Common myeloid progenitor, CD34-positive (primary cell): Measurements from ENCODE around the gene XIRP2.

Source experiments
- CTCF ChIA-PET: fragments of 350-600 bp; sonication (Branson Sonifier 250); formaldehyde crosslinking; loops from one replicate; lab custom pipeline; 2021; ENCODE audit warnings: antibody characterized with exemption; lab: Charles Lee
- POLR2A ChIA-PET: fragments of 350-600 bp; sonication (Branson Sonifier 250); formaldehyde crosslinking; loops from one replicate; lab custom pipeline; 2021; ENCODE audit warnings: antibody characterized with exemption; lab: Charles Lee
- DNase-seq, 3 donors: peaks; one replicate each; pipeline versions ENCODE4 v3.0.0 to v3.0.0-alpha.2; 2013
- H3K27ac ChIP-seq, 2 experiments: 1 replicate in 1 of 2; 2 replicates in 1 of 2; pipeline ENCODE4 v1.7.0; 2013; ENCODE audit warnings: inconsistent platforms in 2 of 2, low read length in 2 of 2, mild to moderate bottlenecking in 2 of 2, low read depth in 1 of 2, moderate library complexity in 1 of 2; ENCODE audit not compliant: severe bottlenecking in 2 of 2, insufficient read depth in 1 of 2, poor library complexity in 1 of 2
- H3K27me3 ChIP-seq, 5 experiments: replicated peaks in 2 of 5; 1 replicate in 3 of 5; 2 replicates in 2 of 5; pipeline versions ENCODE4 v1.6.1 to v1.7.0; 2013; ENCODE audit warnings: low read length in 4 of 5, mild to moderate bottlenecking in 2 of 5, moderate library complexity in 2 of 5, inconsistent platforms in 1 of 5; ENCODE audit not compliant: insufficient read depth in 5 of 5, control insufficient read depth in 4 of 5
- H3K36me3 ChIP-seq, 4 experiments: 1 replicate in 2 of 4; 2 replicates in 2 of 4; pipeline versions ENCODE4 v1.6.1 to v1.7.0; 2013; ENCODE audit warnings: low read length in 3 of 4, control low read depth in 1 of 4, mild to moderate bottlenecking in 1 of 4; ENCODE audit not compliant: control insufficient read depth in 4 of 4, insufficient read depth in 4 of 4
- H3K4me1 ChIP-seq, 4 experiments: 1 replicate in 3 of 4; 2 replicates in 1 of 4; pipeline versions ENCODE4 v1.6.1 to v1.7.1; 2013; ENCODE audit warnings: low read length in 3 of 4, mild to moderate bottlenecking in 3 of 4, control low read depth in 1 of 4, inconsistent platforms in 1 of 4, moderate library complexity in 1 of 4; ENCODE audit not compliant: control insufficient read depth in 4 of 4, insufficient read depth in 4 of 4; ENCODE audit errors: control extremely low read depth in 1 of 4
- H3K4me3 ChIP-seq, 7 experiments: 1 replicate in 4 of 7; 2 replicates in 3 of 7; pipeline versions ENCODE4 v1.5.1 to v1.7.0; 2013; ENCODE audit warnings: mild to moderate bottlenecking in 7 of 7, low read length in 6 of 7, moderate library complexity in 6 of 7, inconsistent platforms in 2 of 7, low read depth in 2 of 7, control low read depth in 1 of 7; ENCODE audit not compliant: insufficient read depth in 4 of 7, control insufficient read depth in 1 of 7; ENCODE audit errors: extremely low read depth in 1 of 7
- H3K9me3 ChIP-seq, 5 experiments: 1 replicate in 4 of 5; 2 replicates in 1 of 5; pipeline versions ENCODE4 v1.6.1 to v1.7.1; 2013; ENCODE audit warnings: low read length in 4 of 5, mild to moderate bottlenecking in 2 of 5, inconsistent platforms in 1 of 5, low read depth in 1 of 5, moderate library complexity in 1 of 5; ENCODE audit not compliant: control insufficient read depth in 4 of 5, insufficient read depth in 2 of 5; ENCODE audit errors: control extremely low read depth in 1 of 5
- WGBS: methylation state at CpG from one replicate; pipeline ENCODE4 v1.1.5; 2013; ENCODE audit not compliant: insufficient coverage; 5-methylcytosine and 5-hydroxymethylcytosine counted together

Gene XIRP2

DNA sequence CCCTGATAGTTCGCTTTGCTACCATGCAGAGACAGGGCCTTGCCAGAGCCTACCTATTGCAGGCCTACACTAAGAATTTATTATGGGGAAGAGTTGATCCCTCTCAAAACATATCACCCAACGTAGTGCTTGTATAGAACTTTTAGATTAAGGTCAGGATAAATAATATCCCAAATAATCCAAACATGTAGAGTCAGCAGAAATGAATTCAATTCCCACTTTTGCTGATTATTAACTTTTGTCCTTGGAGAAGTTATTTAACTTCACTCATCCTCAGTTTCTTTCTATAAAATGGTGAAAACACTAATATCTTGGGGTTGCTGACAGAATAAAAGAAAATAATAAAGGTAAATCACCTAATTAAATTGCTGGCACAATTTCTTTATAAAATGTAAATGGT lies 294.1 kb downstream of the XIRP2 start:
- Histone ChIP-seq H3K36me3 (no peaks in the 10 kb centered on the region), H3K4me3 (no peak overlapping the region), H3K9me3 (no peaks in the 10 kb centered on the region), H3K27me3 (no peaks in the 10 kb centered on the region), H3K27ac (no peak overlapping the region), H3K4me1 (peaks cover 0 to 3% (median 0%) of the 10 kb centered on the region in 4 experiments)
- ChIA-PET POLR2A (no interaction called here), CTCF (no interaction called here)
- no peak for DNase-seq
- WGBS = no CpG with 5 or more reads among the region's 2 CpGs

DNA sequence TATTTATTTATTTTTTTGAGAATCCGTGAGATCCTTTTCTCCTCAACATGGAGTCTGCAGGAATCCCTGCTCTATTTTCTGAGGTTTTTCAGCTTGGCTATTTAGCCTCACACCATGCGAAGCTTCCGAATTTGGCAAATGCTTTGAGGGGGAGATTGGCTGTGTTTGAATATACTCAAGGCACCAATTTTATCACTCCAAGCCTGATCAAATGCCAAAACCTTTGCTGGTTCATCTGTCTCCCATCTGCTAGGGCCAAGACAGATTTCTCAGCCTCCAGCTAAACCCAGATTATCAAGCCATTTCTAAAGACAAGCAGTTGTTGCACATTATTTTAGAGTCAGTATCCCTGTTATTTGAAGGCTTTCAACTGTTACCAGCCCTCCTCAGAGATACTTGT lies 295.7 kb downstream of the XIRP2 start:
- no peak overlapping the region for H3K27ac ChIP-seq
- H3K27me3 ChIP-seq = no peaks in the 10 kb centered on the region
- no peak for DNase-seq
- peaks cover 0 to 3% (median 0%) of the 10 kb centered on the region in 4 experiments for H3K4me1 ChIP-seq
- H3K9me3 ChIP-seq = no peaks in the 10 kb centered on the region
- no peaks in the 10 kb centered on the region for H3K36me3 ChIP-seq
- ChIA-PET POLR2A (no interaction called here), CTCF (interaction anchor here (0.8 kb wide), 1 partner anchor 10 kb away, joined by 3 read pairs; no protein-coding TSS in a partner anchor)
- WGBS = 100% methylated on average over 1 of the region's 3 CpGs
- H3K4me3 ChIP-seq = no peak overlapping the region

- H3K27me3 ChIP-seq = no peaks in the 10 kb centered on the region
- no peak overlapping the region for H3K4me3 ChIP-seq
- no peaks in the 10 kb centered on the region for H3K36me3 ChIP-seq
- peak in 1 of 3 donors; percentile 39 for DNase-seq
- POLR2A ChIA-PET = no interaction called here
- H3K4me1 ChIP-seq = peaks cover 0 to 3% (median 0%) of the 10 kb centered on the region in 4 experiments
- H3K9me3 ChIP-seq = no peaks in the 10 kb centered on the region
- CTCF ChIA-PET = no interaction called here
- H3K27ac ChIP-seq = no peak overlapping the region
- 67% methylated on average over 2 of the region's 2 CpGs for WGBS
Observed at GRCh38 chr2:167186465-167186864, 298.2 kb downstream of the XIRP2 start.

DNA sequence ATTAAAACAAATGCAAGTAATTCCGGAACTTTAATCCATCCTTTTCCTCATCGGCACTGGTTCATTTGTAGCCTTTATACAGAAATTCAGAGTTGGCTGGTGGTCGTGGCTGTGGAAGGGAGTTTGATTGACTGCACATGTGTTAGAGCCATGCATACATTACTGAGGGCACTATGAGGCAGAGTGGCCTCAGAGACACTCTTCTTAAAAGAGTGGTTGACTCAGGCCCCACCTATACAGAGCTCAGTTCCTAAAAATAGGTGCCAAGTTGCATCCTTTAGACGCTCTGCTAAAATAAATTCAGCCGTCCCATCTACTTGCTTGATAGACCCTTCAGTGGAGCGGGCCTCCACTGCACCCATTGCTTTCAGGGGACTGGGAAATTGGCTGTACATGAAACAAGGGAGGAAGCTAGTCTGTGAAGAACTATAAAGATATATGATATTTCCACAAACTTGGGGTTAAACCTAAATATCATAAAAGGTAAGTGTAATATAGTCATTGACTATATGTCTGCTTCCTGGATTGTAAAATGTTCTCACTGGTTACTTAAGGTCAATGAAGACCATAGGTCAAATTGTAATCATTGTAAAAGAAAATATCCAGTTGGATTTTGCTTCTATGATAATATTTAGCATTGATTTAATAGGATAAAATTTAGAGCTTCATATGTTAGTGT lies 298.9 kb downstream of the XIRP2 start:
- 94% methylated on average over 5 of the region's 6 CpGs for WGBS
- no peak overlapping the region for H3K27ac ChIP-seq
- peaks cover 0 to 3% (median 0%) of the 10 kb centered on the region in 4 experiments for H3K4me1 ChIP-seq
- ChIA-PET POLR2A (no interaction called here), CTCF (no interaction called here)
- H3K36me3 ChIP-seq = no peaks in the 10 kb centered on the region
- DNase-seq = no peak
- H3K9me3 ChIP-seq = no peaks in the 10 kb centered on the region
- H3K4me3 ChIP-seq = no peak overlapping the region
- H3K27me3 ChIP-seq = no peaks in the 10 kb centered on the region

- H3K4me1 ChIP-seq = peaks cover 0 to 3% (median 0%) of the 10 kb centered on the region in 4 experiments
- no peaks in the 10 kb centered on the region for H3K27me3 ChIP-seq
- DNase-seq = no peak
- H3K9me3 ChIP-seq = no peaks in the 10 kb centered on the region
- POLR2A ChIA-PET = no interaction called here
- no peak overlapping the region for H3K4me3 ChIP-seq
- CTCF ChIA-PET = interaction anchor here (1.0 kb wide), 1 partner anchor 11 kb away, joined by 4 read pairs; no protein-coding TSS in a partner anchor
- 100% methylated on average over 2 of the region's 5 CpGs for WGBS
- H3K27ac ChIP-seq = no peak overlapping the region
- H3K36me3 ChIP-seq = no peaks in the 10 kb centered on the region
Observed at GRCh38 chr2:167187978-167188967, 300.0 kb downstream of the XIRP2 start.

DNA sequence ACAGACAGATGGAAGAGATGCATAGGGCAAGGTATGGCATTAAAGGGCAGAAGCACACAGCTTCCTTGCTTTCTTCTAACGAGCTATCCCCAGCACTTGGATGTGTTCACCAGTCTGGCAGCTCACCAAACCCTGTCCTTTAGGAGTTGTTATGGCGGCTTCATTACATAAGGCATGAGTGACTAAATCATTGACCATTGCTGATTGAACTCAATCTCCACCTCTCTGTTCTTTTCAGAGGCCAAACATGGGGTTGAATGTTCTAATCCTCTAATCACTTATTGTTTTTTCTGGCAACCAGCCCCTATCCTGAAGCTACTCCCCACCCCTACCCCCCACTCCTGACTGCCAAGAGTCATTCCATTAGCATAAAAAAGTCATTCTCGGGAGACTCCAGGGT lies 301.8 kb downstream of the XIRP2 start:
- Histone ChIP-seq H3K4me1 (peaks cover 0 to 3% (median under 1%) of the 10 kb centered on the region in 4 experiments), H3K9me3 (no peaks in the 10 kb centered on the region), H3K4me3 (no peak overlapping the region), H3K27ac (no peak overlapping the region), H3K27me3 (no peaks in the 10 kb centered on the region), H3K36me3 (no peaks in the 10 kb centered on the region)
- no peak for DNase-seq
- WGBS = 100% methylated on average over 2 of the region's 3 CpGs
- ChIA-PET CTCF (interaction anchor here (0.8 kb wide), 1 partner anchor 60 kb away, joined by 3 read pairs; no protein-coding TSS in a partner anchor), POLR2A (no interaction called here)
